WTC11 (cell line): ENCODE measurements around the gene CRYZL1. TPM values are rescaled to one million over a fixed set of nuclear protein-coding genes. Genes with fewer than 3 reads are reported as not detected.
"Not testable (repeated sequence)": the region's sequence is repeated elsewhere in the genome, so short reads cannot be mapped to it uniquely, and the experiment has no call there.

Source experiments
- ATAC-seq: fragments of 200-7000 bp; cut with Tn5 transposase; 2 replicates; pipeline ENCODE4 v1.10.0; 2021; ENCODE audit warnings: mild to moderate bottlenecking, moderate library complexity
- CTCF ChIA-PET: fragments of 300-600 bp; sonication (Branson Sonifier 250); formaldehyde crosslinking; loops from one replicate; lab custom pipeline; 2021; ENCODE audit warnings: antibody characterized with exemption; lab: Charles Lee
- POLR2A ChIA-PET: fragments of 350-600 bp; sonication (Branson Sonifier 250); formaldehyde crosslinking; loops from one replicate; lab custom pipeline; 2021; ENCODE audit warnings: antibody characterized with exemption; lab: Charles Lee
- DNase-seq: peaks from one replicate; pipeline ENCODE4 v3.0.0; 2021; ENCODE audit warnings: low spot score
- H3K27ac Mint-ChIP-seq: 2 replicates; pipeline ENCODE4 v1.8.0; 2021; ENCODE audit warnings: mixed read lengths
- H3K27me3 Mint-ChIP-seq: 2 replicates; pipeline ENCODE4 v1.8.0; 2021; ENCODE audit warnings: low read depth, mild to moderate bottlenecking, moderate library complexity, mixed read lengths
- H3K36me3 Mint-ChIP-seq: 2 replicates; pipeline ENCODE4 v1.8.0; 2021; ENCODE audit warnings: mixed read lengths
- H3K4me1 Mint-ChIP-seq: 2 replicates; pipeline ENCODE4 v1.8.0; 2022; ENCODE audit warnings: mixed read lengths
- H3K4me3 Mint-ChIP-seq: 2 replicates; pipeline ENCODE4 v1.8.0; 2021; ENCODE audit warnings: mild to moderate bottlenecking, moderate library complexity, mixed read lengths
- H3K9me3 Mint-ChIP-seq: 2 replicates; pipeline ENCODE4 v1.8.0; 2021; ENCODE audit warnings: mixed read lengths
- AFF4 ChIP-seq: sonication (generic); formaldehyde crosslinking; IDR thresholded peaks from 2 replicates; pipeline ENCODE4 v1.8.1; 2023; ENCODE audit warnings: mild to moderate bottlenecking, missing genetic modification reagents, borderline replicate concordance
- CREM ChIP-seq: sonication (generic); formaldehyde crosslinking; IDR thresholded peaks from 2 replicates; pipeline ENCODE4 v1.8.1; 2022; ENCODE audit warnings: mild to moderate bottlenecking, missing genetic modification reagents, moderate library complexity
- CTCF ChIP-seq: fragments of 200-600 bp; IDR thresholded peaks from 2 replicates; pipeline ENCODE4 v1.8.0; 2022; ENCODE audit warnings: antibody characterized with exemption
- E2F1 ChIP-seq: sonication (generic); formaldehyde crosslinking; IDR thresholded peaks from 2 replicates; pipeline ENCODE4 v1.8.0; 2022; ENCODE audit warnings: mild to moderate bottlenecking, missing genetic modification reagents
- ELF4 ChIP-seq: sonication (generic); formaldehyde crosslinking; IDR thresholded peaks from 2 replicates; pipeline ENCODE4 v1.8.1; 2022; ENCODE audit warnings: low read depth, mild to moderate bottlenecking, moderate library complexity, missing genetic modification reagents
- FOXP1 ChIP-seq: sonication (generic); formaldehyde crosslinking; IDR thresholded peaks from 2 replicates; pipeline ENCODE4 v1.8.0; 2022; ENCODE audit warnings: missing genetic modification reagents, mild to moderate bottlenecking, moderate library complexity, borderline replicate concordance
- HMGA2 ChIP-seq: fragments of 250-450 bp; sonication (Bioruptor Pico); IDR thresholded peaks from 2 replicates; pipeline ENCODE4 v1.4.0; 2021; ENCODE audit warnings: mild to moderate bottlenecking, moderate library complexity
- IRF1 ChIP-seq: sonication (generic); formaldehyde crosslinking; IDR thresholded peaks from 2 replicates; pipeline ENCODE4 v1.8.0; 2023; ENCODE audit warnings: missing genetic modification reagents
- JAZF1 ChIP-seq: fragments of 250-450 bp; sonication (Bioruptor Pico); IDR thresholded peaks from 2 replicates; pipeline ENCODE4 v1.9.0; 2021; ENCODE audit warnings: moderate library complexity, mild to moderate bottlenecking, inconsistent platforms
- KAT7 ChIP-seq: sonication (generic); formaldehyde crosslinking; IDR thresholded peaks from 2 replicates; pipeline ENCODE4 v1.8.1; 2023; ENCODE audit warnings: missing genetic modification reagents, mild to moderate bottlenecking, borderline replicate concordance
- NR2C2 ChIP-seq: sonication (generic); formaldehyde crosslinking; IDR thresholded peaks from 2 replicates; pipeline ENCODE4 v1.8.0; 2022; ENCODE audit warnings: mild to moderate bottlenecking, missing genetic modification reagents
- NR3C1 ChIP-seq: sonication (generic); formaldehyde crosslinking; conservative IDR thresholded peaks from 2 replicates; pipeline ENCODE4 v1.8.1; 2023; ENCODE audit warnings: low read depth, mild to moderate bottlenecking, missing genetic modification reagents
- OVOL2 ChIP-seq: fragments of 250-450 bp; sonication (Bioruptor Pico); IDR thresholded peaks from 2 replicates; pipeline ENCODE4 v1.9.0; 2021; ENCODE audit warnings: mild to moderate bottlenecking, borderline replicate concordance
- SMAD3 ChIP-seq: sonication (generic); formaldehyde crosslinking; IDR thresholded peaks from 2 replicates; pipeline ENCODE4 v1.8.0; 2022; ENCODE audit warnings: missing genetic modification reagents, mild to moderate bottlenecking, borderline replicate concordance
- ZBTB21 ChIP-seq: sonication (generic); formaldehyde crosslinking; IDR thresholded peaks from 2 replicates; pipeline ENCODE4 v1.8.1; 2023; ENCODE audit warnings: mild to moderate bottlenecking, missing genetic modification reagents, borderline replicate concordance
- ZNF138 ChIP-seq: sonication (generic); formaldehyde crosslinking; conservative IDR thresholded peaks from 2 replicates; pipeline ENCODE4 v1.8.1; 2022; ENCODE audit warnings: mild to moderate bottlenecking, moderate library complexity, missing genetic modification reagents
- ZNF219 ChIP-seq: sonication (generic); formaldehyde crosslinking; IDR thresholded peaks from 2 replicates; pipeline ENCODE4 v1.8.0; 2023; ENCODE audit warnings: missing genetic modification reagents, mild to moderate bottlenecking, borderline replicate concordance
- ZNF425 ChIP-seq: fragments of 250-450 bp; sonication (Bioruptor Pico); conservative IDR thresholded peaks from 2 replicates; pipeline ENCODE4 v1.9.0; 2021; ENCODE audit warnings: mild to moderate bottlenecking
- ZNF671 ChIP-seq: fragments of 250-450 bp; sonication (Bioruptor Pico); IDR thresholded peaks from 2 replicates; pipeline ENCODE4 v1.8.0; 2021; ENCODE audit warnings: mild to moderate bottlenecking
- total RNA-seq: library from RNA; stranded (reverse); gene quantifications from 3 replicates; pipeline ENCODE4 v1.2.3, GENCODE V29; 2021

The CRYZL1 gene
- total RNA-seq, 1 experiment from 2014 or later, result 21.9 TPM

- no peaks in the 10 kb centered on the region for H3K27me3 Mint-ChIP-seq
- TF ChIP-seq AFF4 (CRISPR knock-in tag), result no peak
- TF ChIP-seq FOXP1, result no peak
- no peak for TF ChIP-seq ZBTB21 (CRISPR knock-in tag)
- TF ChIP-seq ZNF671 (CRISPR knock-in tag), result no peak
- TF ChIP-seq ZNF138 (CRISPR knock-in tag), result no peak
- no peak for TF ChIP-seq SMAD3 (CRISPR knock-in tag)
- no peak for TF ChIP-seq ZNF219 (CRISPR knock-in tag)
- TF ChIP-seq ELF4 (CRISPR knock-in tag), result no peak
- TF ChIP-seq E2F1 (CRISPR knock-in tag), result no peak
- peaks cover 62% of the 10 kb centered on the region for H3K4me1 Mint-ChIP-seq
- H3K9me3 Mint-ChIP-seq, result peaks cover 5% of the 10 kb centered on the region; the same call in 1 of the 2 replicates
- no peak overlapping the region for H3K4me3 Mint-ChIP-seq
- ChIA-PET CTCF (no interaction called here), POLR2A (interaction anchor here (1.2 kb wide), 1 partner anchor 33 kb away, joined by 4 read pairs; no protein-coding TSS in a partner anchor)
- H3K27ac Mint-ChIP-seq, result peak overlapping the region; percentile 5
- DNase-seq, result no peak
- ATAC-seq, result no peak
- peaks cover 3% of the 10 kb centered on the region for H3K36me3 Mint-ChIP-seq
Observed at GRCh38 chr21:33677450-33677849, 35.9 kb upstream of the CRYZL1 start.

- ATAC-seq, CTCF ChIA-PET, H3K9me3 Mint-ChIP-seq, POLR2A ChIA-PET, DNase-seq, H3K27ac Mint-ChIP-seq, H3K4me3 Mint-ChIP-seq, H3K27me3 Mint-ChIP-seq, H3K36me3 Mint-ChIP-seq: not testable (repeated sequence)
- peaks cover 65% of the 10 kb centered on the region for H3K4me1 Mint-ChIP-seq
Observed at GRCh38 chr21:33676666-33677065, 35.1 kb upstream of the CRYZL1 start.

- no peaks in the 10 kb centered on the region for H3K36me3 Mint-ChIP-seq
- no peak for DNase-seq
- ATAC-seq, result no peak
- H3K27me3 Mint-ChIP-seq, result no peaks in the 10 kb centered on the region
- peaks cover 65% of the 10 kb centered on the region for H3K4me1 Mint-ChIP-seq
- H3K4me3 Mint-ChIP-seq, result no peak overlapping the region
- 0 out of 2 replicates have a peak overlapping the region, but pooled peaks have one; percentile 73 for H3K27ac Mint-ChIP-seq
- H3K9me3 Mint-ChIP-seq, result no peaks in the 10 kb centered on the region
- ChIA-PET POLR2A (no interaction called here), CTCF (no interaction called here)
- TF ChIP-seq KAT7 (CRISPR knock-in tag) (no peak), NR2C2 (no peak), CTCF (no peak), CREM (no peak), HMGA2 (CRISPR knock-in tag) (no peak), IRF1 (CRISPR knock-in tag) (no peak), ZNF425 (CRISPR knock-in tag) (no peak), JAZF1 (CRISPR knock-in tag) (no peak), OVOL2 (CRISPR knock-in tag) (no peak), NR3C1 (CRISPR knock-in tag) (no peak)
Observed at GRCh38 chr21:33674226-33674625, 32.7 kb upstream of the CRYZL1 start.
